Smooth muscle cell (in vitro differentiated cells): ENCODE measurements around the gene GLYATL3. TPM values are rescaled to one million over a fixed set of nuclear protein-coding genes. Genes with fewer than 3 reads are reported as not detected.

Experiments
- DNase-seq: peaks from one replicate; lab custom pipeline; 2025; ENCODE audit not compliant: unreplicated experiment; lab: John Stamatoyannopoulos, UW
- H2AFZ ChIP-seq: fragments of 200-600 bp; sonication (generic); 2 replicates; pipeline ENCODE4 v1.6.0; 2016; ENCODE audit warnings: antibody characterized with exemption, low read depth, mild to moderate bottlenecking
- H3F3A ChIP-seq: fragments of 200-600 bp; sonication (generic); 2 replicates; pipeline ENCODE4 v1.6.0; 2017; ENCODE audit warnings: antibody characterized with exemption, low read depth
- H3K27ac ChIP-seq: fragments of 200-600 bp; sonication (generic); 2 replicates; pipeline ENCODE4 v1.5.1; 2016; ENCODE audit warnings: low read depth, mild to moderate bottlenecking
- H3K27me3 ChIP-seq: fragments of 200-600 bp; sonication (generic); 2 replicates; pipeline ENCODE4 v1.6.1; 2016; ENCODE audit warnings: low read depth, mild to moderate bottlenecking
- H3K36me3 ChIP-seq: fragments of 200-600 bp; sonication (generic); 2 replicates; pipeline ENCODE4 v1.5.1; 2016; ENCODE audit warnings: low read depth
- H3K4me1 ChIP-seq: fragments of 200-600 bp; sonication (generic); 2 replicates; pipeline ENCODE4 v1.5.1; 2016; ENCODE audit warnings: low read depth
- H3K4me2 ChIP-seq: fragments of 200-600 bp; sonication (generic); 2 replicates; pipeline ENCODE4 v1.6.0; 2016; ENCODE audit warnings: mild to moderate bottlenecking
- H3K4me3 ChIP-seq: fragments of 200-600 bp; sonication (generic); 2 replicates; pipeline ENCODE4 v1.5.1; 2016; ENCODE audit warnings: mild to moderate bottlenecking
- H3K79me2 ChIP-seq: fragments of 200-600 bp; sonication (generic); 2 replicates; pipeline ENCODE4 v1.6.0; 2016; ENCODE audit warnings: low read depth, mild to moderate bottlenecking
- H3K9ac ChIP-seq: fragments of 200-600 bp; sonication (generic); 2 replicates; pipeline ENCODE4 v1.6.0; 2016; ENCODE audit warnings: low read depth
- H3K9me3 ChIP-seq: fragments of 200-600 bp; sonication (generic); replicated peaks from 2 replicates; pipeline ENCODE4 v1.5.1; 2016; ENCODE audit warnings: low read depth
- H4K20me1 ChIP-seq: fragments of 200-600 bp; sonication (generic); 2 replicates; pipeline ENCODE4 v1.6.0; 2016; ENCODE audit warnings: low read depth
- WGBS: methylation state at CpG from one replicate; pipeline ENCODE4 v1.1.7; 2016; ENCODE audit warnings: low lambda C conversion rate; 5-methylcytosine and 5-hydroxymethylcytosine counted together
- polyA plus RNA-seq: library from polyadenylated mRNA; unstranded; fragments of >200 nt; fragmentation: Nextera tagmentation; extraction: Ambion mirVana; gene quantifications from 2 replicates; pipeline ENCODE4 v1.2.1, GENCODE V29; 2016
- total RNA-seq: library from RNA; depleted of rRNA; stranded (reverse); fragments of >200 nt; gene quantifications from 2 replicates; pipeline ENCODE4 v1.2.3, GENCODE V29; 2014
- TF ChIP-seq, protein P1 (sequence below): fragments of 200-600 bp; sonication (generic); IDR thresholded peaks from 2 replicates; pipeline ENCODE4 v1.5.1; 2017; ENCODE audit warnings: borderline replicate concordance, mild to moderate bottlenecking, antibody characterized with exemption; ENCODE audit not compliant: insufficient read depth, poor library complexity, severe bottlenecking

The GLYATL3 gene
- total RNA-seq (not detected in 2 replicates), polyA plus RNA-seq (not detected in 2 replicates)

DNA sequence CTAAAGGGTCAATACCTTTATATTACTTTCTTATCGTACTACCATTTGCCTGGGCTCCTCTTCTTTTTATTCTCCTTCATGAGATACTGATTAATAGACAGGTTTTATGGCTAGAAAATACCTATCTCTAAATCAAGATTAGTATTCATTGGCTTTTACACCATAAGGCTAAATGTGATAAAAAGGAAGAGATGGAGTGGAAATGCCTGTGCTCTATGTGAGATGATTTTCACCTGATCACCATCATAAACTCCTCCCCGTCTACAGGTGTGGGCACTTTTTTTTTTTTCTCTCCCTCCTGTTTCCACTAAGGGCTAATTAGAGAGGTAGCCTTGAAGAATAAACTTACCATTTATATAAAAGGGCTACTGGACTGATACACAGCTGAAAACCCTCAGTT, at the start of gene GLYATL3:
Gene GLYATL3 (plus strand): TSS at position 301 of the 400 bp plus-strand sequence. CDS start 12,068 bp downstream, outside the sequence.
- no peak within 1 kb of the TSS for H3K9ac ChIP-seq
- no peak within 1 kb of the TSS for H3K4me3 ChIP-seq
- H3F3A ChIP-seq: no peaks in the 10 kb centered on the region
- no peaks in the 10 kb centered on the region for H3K36me3 ChIP-seq
- no peaks in the 10 kb centered on the region for H3K9me3 ChIP-seq
- H3K27me3 ChIP-seq: no peaks in the 10 kb centered on the region
- H3K4me1 ChIP-seq: no peaks in the 10 kb centered on the region
- H3K27ac ChIP-seq: no peak within 1 kb of the TSS
- no peaks in the 10 kb centered on the region for H4K20me1 ChIP-seq
- H3K4me2 ChIP-seq: no peak within 1 kb of the TSS
- TF ChIP-seq, protein P1, sequence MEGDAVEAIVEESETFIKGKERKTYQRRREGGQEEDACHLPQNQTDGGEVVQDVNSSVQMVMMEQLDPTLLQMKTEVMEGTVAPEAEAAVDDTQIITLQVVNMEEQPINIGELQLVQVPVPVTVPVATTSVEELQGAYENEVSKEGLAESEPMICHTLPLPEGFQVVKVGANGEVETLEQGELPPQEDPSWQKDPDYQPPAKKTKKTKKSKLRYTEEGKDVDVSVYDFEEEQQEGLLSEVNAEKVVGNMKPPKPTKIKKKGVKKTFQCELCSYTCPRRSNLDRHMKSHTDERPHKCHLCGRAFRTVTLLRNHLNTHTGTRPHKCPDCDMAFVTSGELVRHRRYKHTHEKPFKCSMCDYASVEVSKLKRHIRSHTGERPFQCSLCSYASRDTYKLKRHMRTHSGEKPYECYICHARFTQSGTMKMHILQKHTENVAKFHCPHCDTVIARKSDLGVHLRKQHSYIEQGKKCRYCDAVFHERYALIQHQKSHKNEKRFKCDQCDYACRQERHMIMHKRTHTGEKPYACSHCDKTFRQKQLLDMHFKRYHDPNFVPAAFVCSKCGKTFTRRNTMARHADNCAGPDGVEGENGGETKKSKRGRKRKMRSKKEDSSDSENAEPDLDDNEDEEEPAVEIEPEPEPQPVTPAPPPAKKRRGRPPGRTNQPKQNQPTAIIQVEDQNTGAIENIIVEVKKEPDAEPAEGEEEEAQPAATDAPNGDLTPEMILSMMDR: no peak
- 40% methylated on average over 2 of the region's 2 CpGs for WGBS
- DNase-seq: no peak
- no peaks in the 10 kb centered on the region for H3K79me2 ChIP-seq
- no peak within 1 kb of the TSS for H2AFZ ChIP-seq

DNA sequence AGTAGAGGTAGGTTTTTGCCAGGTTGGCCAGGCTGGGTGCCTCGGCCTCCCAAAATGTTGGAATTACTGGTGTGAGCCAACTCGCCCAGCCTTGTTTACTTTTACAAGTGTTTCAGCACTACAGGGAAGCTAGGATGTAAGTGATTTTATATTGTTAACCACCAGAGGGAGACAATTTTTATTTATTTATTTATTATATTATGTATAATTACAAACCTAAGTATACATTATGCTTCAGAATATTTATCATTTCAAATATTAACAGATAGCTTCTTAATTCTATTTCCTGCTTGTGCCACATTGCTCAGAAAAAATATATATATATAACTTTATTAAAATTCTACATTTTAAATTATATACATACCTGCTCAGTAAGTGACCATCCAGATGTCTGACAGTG, 46.5 kb upstream of the GLYATL3 start:
- no peak overlapping the region for H3K27ac ChIP-seq
- no peak overlapping the region for H3K4me3 ChIP-seq
- H3K79me2 ChIP-seq: no peaks in the 10 kb centered on the region
- no peaks in the 10 kb centered on the region for H3F3A ChIP-seq
- whole genome bisulfite sequencing: 91% methylated on average over 2 of the region's 2 CpGs
- H3K4me2 ChIP-seq: no peak overlapping the region
- H3K36me3 ChIP-seq: no peaks in the 10 kb centered on the region
- TF ChIP-seq, protein P1: peak; percentile 45
- H2AFZ ChIP-seq: no peak overlapping the region
- no peaks in the 10 kb centered on the region for H3K9me3 ChIP-seq
- H3K9ac ChIP-seq: no peak overlapping the region
- H3K4me1 ChIP-seq: no peaks in the 10 kb centered on the region
- peaks cover 4% of the 10 kb centered on the region for H4K20me1 ChIP-seq
- H3K27me3 ChIP-seq: no peaks in the 10 kb centered on the region
- no peak for DNase-seq

DNA sequence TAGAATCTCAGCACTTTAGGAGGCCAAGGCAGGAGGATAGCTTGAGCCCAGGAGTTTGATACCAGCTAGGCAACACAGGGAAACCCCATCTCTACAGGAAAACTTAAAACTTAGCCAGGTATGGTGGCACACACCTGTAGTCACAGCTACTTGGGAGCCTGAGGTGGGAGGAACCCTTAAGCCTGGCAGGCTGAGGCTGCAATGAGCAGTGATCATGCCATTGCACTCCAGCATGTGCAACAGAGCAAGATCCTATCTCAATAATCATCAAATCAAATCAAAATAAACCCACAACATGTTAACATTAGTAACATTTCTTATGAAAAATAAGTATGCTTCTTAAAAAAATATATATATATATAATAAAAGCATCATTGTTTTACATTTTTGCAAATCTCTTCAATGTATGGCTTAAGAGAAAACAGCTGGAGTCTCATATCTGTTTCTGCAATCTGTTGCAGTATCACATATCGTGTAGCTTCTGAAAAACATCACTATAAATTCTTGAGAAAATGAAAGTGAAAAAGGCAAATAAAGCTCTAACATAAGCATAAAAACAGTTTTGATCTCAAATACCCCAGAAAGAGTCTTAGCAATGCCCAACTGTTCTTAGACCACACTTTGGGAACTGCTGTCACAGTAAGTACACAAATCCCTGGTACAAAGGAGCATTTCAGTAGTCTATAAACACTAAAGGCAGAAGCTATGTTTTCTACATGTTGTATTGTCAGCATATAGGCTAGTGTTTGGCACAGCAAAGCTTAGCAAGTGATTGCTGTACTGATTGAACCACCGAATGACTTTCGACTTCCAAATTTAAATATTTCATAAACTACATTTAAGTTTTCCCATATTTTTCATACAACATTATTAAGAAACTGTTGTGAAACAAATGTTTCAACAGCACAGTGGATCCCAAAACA, 44.7 kb upstream of the GLYATL3 start:
- 97% methylated on average over 3 of the region's 3 CpGs for WGBS
- H4K20me1 ChIP-seq: peaks cover 4% of the 10 kb centered on the region
- DNase-seq: no peak
- TF ChIP-seq, protein P1: no peak
- no peaks in the 10 kb centered on the region for H3K36me3 ChIP-seq
- no peak overlapping the region for H3K4me3 ChIP-seq
- H3K27me3 ChIP-seq: no peaks in the 10 kb centered on the region
- H3K9me3 ChIP-seq: no peaks in the 10 kb centered on the region
- H3F3A ChIP-seq: no peaks in the 10 kb centered on the region
- no peaks in the 10 kb centered on the region for H3K4me1 ChIP-seq
- H3K4me2 ChIP-seq: no peak overlapping the region
- no peak overlapping the region for H2AFZ ChIP-seq
- peaks cover 9% of the 10 kb centered on the region for H3K79me2 ChIP-seq
- H3K27ac ChIP-seq: no peak overlapping the region
- H3K9ac ChIP-seq: no peak overlapping the region
